MV-4-11 (cell line): Measurements from ENCODE around the gene USP48.
A peak's percentile ranks its signal among the peaks of the same experiment; 100 is the strongest.

Experiments
- DNase-seq: peaks from one replicate; lab custom pipeline; 2025; lab: John Stamatoyannopoulos, UW

Gene USP48

GRCh38 chr1:21668232-21668950 is 114.6 kb downstream of the USP48 start:
- no peak for DNase-seq

DNA sequence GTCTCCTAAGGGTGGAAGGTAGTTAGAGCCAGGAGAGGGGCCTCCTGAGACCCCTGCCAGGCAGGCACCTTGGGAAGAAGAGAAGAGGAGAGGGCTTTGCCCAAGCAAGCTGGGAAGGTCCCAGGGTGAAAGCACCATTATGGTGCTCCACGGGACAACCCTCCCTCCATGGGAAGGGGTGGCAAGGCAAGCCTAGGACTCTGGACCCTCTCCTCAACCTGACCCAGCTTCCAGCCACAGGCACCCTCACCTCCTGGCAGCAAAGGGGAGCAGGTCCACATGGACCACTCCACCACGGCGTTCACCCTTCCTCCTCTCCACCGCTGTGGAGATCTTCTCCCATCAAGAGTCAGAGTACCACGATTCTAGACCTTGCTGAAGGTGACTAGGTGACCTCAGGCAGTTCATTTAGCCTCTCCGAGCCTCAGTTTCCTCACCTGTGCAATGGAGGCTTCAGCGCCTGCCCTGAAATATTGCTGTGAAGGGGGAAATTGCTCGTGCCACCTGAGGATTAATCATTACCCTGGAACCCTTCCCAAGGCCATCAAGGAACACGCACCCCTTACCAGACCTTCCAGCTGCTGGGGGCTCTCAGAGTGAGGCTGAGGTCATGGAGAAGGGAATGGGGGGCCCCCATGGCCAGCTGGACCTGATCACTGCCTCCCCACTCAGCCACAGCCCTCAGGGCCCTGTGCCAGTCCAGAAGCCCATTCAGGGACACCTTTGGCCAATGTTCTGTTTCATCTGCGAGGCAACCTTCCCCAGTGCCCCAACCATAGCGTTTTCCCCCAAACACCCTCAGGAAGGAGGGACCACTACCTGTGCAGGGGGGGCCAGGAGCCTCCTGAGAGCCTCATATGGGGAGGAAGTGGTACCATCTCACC is 115.4 kb downstream of the USP48 start:
- DNase-seq: no peak

- no peak for DNase-seq
Observed at GRCh38 chr1:21666576-21667320, 116.2 kb downstream of the USP48 start.

- DNase-seq: peak; percentile 19
Observed at GRCh38 chr1:21665711-21666575, 117.0 kb downstream of the USP48 start.

DNA sequence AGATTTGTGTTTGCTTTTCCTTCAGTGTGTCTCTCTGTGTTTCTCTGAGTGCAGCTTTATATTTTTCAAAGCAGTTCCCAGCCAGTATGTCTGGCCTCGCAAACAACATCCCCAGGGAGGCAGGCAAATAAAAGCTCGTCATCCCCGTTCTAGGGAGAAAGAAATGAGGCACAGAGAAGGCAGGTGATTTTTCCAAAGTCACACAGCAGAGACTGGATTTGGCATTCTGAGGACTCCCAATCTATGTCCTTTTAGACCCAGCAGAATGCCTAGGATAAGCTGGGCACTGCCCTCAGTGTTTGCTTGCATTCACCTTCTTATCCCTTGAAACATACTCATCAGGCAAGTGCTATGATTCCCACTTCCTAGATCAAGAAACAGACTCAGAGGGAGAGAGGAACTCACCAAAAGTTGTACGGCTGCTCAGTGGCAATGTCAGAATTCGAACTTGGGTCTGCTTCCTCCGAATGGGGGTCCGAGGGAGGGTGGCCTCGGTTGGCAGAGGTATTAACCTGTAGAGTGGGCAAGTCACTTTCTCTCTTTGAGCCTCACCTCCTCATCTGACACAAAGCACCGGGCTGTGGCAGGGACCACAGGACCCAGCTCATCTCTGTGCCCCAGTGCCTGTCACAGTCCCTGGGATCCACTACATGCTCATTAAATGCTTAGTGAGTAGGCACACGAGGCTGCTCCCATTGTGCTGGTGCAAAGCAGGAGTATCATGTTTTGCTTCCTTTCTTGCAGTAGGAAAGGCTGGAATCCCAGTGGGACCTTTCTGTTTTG is 118.0 kb downstream of the USP48 start:
- no peak for DNase-seq

DNA sequence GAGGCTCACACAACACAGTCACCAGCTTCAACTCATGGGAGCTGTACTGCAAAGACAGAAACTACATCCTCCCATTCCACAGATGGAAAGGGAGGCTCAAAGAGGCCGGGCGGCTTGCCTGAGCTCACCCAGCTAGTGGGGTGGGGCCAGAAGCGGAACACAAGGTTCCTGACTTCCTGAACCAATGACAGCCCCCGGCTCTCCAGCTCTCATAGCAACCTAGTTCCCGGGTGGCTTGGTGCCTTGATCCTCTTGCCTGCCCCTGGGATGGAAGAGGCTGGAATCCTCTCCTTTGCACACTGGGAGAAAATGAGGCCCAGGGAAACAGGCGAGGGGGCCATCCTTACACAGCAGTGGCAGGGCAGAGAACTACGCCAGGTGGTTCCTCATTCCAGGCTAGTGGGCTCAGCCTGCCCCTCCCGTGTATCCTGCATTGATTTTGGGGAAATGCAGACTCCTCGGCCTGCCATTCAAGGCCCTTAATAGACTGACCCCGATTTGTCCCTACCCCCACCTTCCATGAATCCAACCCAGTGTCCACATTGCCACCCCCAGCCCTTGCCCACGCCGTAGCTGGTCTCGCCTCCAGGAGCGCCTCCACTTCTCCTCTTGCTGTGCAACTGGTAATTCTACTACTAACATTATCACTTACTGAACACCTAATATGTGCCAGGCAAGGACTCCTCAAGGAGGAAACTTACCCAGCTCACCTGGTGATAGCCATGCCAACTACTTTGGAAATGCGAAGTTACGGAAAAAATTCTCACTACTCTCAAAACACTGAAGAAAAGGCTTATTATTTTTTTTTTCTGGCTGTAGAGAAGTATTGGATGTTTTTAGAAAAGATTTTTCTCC is 118.8 kb downstream of the USP48 start:
- DNase-seq: no peak

GRCh38 chr1:21663248-21663950 is 119.5 kb downstream of the USP48 start:
- no peak for DNase-seq

DNA sequence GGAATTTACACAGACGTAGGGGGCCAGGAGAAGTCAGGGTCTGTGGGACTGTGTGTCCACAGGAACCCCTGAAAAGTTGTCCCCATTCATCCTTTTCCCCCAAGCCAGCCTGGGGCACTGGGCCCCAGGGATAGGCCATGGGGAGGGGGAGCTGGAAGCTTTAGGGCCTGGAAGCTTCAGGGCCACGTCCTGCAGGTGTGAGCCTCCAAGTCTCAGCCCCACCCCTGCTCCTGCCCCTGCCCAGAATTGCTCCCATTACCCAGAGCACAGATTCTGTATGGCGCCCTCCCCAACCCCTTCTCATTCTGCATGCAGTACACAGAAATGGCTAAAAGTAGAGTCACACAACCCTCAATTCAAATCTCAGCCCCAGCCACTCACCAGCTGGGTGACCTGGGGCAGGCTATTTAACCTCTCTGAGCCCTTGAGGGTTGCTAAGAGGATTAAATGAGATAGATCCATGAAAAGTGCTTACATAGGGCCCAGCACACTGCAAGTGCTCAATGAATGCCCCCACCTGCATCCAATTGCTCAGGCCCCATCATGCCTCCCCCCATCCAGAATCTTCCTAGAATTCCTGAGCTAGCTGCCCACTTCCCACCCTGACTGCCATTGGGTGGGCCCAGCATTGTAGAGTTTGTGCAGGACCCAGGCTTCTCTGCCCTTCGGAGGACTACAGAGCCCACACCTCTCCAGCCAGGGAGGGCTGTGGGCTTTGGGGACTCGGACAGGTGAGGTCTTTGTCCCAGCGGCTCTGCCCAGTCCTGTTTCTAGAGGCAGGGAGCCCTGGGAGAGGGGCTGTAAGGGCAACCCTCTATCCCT is 120.3 kb downstream of the USP48 start:
- DNase-seq: no peak

DNA sequence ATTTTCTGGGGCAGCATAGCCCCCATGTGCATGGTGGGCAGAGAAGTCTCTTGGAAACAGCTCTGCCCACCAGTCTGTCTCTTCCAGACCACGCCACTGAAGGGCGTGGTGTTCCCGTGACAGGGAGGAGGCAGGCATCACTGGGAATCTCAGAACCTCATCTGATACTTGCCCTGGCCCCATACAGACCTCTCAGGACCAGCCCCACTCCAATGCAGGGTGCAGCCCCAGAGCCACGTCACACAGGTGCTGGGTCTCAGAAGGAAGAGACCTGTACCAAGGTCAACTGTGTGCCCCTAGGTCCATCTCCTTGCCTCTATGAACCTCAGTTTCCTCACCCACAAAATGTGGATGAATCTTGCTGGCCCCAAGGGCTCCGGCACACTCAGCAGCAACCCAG is 121.1 kb downstream of the USP48 start:
- no peak for DNase-seq

- no peak for DNase-seq
Observed at GRCh38 chr1:21659924-21660326, 123.0 kb downstream of the USP48 start.

GRCh38 chr1:21659099-21659923 is 123.6 kb downstream of the USP48 start:
- DNase-seq: peak; percentile 57

GRCh38 chr1:21657456-21658190 is 125.3 kb downstream of the USP48 start:
- no peak for DNase-seq

- no peak for DNase-seq
Observed at GRCh38 chr1:21655748-21656147, 127.2 kb downstream of the USP48 start.

GRCh38 chr1:21655259-21655658 is 127.7 kb downstream of the USP48 start:
- DNase-seq: no peak

DNA sequence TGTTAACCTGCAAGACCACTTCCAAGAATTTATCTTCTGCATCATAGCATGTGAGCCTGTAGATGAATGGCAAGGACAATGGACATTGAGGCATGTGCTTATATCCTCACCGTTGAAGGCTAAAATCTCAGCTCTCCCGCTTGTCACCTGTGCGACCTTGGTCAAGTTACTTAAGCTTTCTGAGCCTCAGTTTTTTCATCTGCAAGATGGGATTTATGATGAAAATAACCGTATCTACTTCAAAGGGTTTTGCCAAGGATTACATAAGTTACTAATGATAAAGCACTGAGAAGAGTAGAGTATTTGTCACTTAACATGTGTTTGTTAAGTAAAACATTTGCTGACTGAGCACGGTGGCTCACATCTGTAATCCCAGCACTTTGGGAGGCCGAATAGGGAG is 128.7 kb downstream of the USP48 start:
- DNase-seq: no peak

DNA sequence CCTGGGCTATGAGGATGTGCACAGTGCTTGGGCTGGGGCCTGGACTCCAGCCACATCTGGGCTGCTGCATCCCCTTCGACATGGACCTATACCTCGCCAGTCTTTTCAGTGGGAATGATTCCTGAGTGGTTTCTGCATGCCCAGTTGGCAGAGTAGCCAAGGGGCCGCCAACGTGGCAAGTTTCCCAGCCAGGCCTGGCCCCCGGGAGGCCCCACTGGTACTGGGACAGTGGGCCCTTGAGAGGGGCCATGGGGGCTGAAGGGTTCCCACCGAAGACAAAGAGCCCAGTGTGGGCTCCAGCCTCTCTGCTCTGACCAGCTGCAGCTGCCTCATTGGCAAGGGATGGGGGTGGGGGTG is 129.2 kb downstream of the USP48 start:
- no peak for DNase-seq
